GM18517 (cell line): Measurements from ENCODE around the gene MAP3K13.
A peak's percentile ranks its signal among the peaks of the same experiment; 100 is the strongest.

Experiments
- ATAC-seq: cut with Tn5 transposase; IDR thresholded peaks from one replicate; pipeline ENCODE4 v1.9.1; 2021; ENCODE audit warnings: mild to moderate bottlenecking, moderate library complexity; ENCODE audit not compliant: unreplicated experiment

The MAP3K13 gene, protein sequence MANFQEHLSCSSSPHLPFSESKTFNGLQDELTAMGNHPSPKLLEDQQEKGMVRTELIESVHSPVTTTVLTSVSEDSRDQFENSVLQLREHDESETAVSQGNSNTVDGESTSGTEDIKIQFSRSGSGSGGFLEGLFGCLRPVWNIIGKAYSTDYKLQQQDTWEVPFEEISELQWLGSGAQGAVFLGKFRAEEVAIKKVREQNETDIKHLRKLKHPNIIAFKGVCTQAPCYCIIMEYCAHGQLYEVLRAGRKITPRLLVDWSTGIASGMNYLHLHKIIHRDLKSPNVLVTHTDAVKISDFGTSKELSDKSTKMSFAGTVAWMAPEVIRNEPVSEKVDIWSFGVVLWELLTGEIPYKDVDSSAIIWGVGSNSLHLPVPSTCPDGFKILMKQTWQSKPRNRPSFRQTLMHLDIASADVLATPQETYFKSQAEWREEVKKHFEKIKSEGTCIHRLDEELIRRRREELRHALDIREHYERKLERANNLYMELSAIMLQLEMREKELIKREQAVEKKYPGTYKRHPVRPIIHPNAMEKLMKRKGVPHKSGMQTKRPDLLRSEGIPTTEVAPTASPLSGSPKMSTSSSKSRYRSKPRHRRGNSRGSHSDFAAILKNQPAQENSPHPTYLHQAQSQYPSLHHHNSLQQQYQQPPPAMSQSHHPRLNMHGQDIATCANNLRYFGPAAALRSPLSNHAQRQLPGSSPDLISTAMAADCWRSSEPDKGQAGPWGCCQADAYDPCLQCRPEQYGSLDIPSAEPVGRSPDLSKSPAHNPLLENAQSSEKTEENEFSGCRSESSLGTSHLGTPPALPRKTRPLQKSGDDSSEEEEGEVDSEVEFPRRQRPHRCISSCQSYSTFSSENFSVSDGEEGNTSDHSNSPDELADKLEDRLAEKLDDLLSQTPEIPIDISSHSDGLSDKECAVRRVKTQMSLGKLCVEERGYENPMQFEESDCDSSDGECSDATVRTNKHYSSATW

DNA sequence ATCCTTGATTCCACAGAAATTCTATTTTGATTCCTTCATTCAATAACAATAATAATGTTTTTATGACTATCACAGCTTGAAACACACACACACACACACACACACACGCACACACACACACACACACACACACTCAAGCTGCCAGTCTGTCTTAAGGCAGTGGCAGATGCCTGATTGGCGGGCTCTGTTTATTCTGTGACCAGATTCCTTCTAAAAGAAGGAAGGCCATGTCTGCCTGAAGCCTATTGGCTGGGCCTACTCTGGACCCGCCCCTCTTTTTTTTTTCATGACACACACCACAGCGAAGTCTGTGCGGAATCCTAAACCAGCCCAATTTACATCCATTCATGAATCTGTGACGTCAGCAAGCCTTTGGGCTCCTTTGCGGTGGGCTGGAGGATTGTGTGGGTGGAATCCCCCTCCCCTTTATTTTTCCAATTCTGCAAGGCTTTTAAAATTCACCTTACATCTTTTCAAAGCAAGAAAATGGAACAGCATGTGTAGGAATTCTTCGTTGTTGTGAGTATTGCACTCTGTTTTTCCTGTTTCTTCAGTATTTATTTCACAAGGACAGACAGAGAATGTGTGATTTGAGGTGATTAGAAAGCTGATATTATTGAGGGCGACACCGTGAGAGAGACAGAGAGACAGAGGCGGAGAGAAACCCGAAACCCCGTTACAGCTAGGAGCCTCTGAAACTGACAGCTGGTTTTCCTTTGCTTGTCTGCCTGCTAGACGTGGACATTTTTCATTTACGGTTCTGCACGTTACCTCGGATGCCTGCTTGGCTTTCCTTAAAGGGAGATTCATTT is at the start of gene MAP3K13:
Gene MAP3K13 (plus strand): TSS at position 287 of the 812 bp plus-strand sequence. CDS start 65,446 bp downstream, outside the sequence.
- ATAC-seq: peak; percentile 83

DNA sequence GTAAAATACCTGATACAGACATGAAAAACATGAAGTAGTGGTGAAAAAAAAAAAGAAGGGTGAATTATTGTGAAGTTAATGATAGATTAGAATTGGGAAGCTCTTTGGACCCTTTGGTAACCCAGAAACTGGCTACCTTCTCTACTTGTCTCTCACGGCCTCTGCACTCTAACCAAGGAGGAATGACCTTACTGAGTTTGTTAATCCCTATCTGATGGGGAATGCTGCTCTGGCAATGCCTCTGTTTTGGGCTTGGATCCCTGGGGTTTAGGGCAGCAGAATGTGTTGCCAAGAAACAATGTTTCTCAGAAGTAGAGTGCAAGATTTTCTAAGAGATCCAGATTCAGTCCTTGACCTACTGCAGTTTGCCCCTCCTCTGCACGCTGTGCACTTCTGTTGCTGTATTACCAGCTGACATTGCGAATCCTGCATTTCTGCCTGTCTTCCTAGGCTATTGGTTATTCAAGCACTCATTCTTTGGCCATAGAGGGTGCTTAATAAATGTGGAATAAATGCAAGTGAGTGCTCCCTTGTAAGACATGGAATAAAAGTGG is 49.2 kb upstream of the MAP3K13 start:
- no peak for ATAC-seq

DNA sequence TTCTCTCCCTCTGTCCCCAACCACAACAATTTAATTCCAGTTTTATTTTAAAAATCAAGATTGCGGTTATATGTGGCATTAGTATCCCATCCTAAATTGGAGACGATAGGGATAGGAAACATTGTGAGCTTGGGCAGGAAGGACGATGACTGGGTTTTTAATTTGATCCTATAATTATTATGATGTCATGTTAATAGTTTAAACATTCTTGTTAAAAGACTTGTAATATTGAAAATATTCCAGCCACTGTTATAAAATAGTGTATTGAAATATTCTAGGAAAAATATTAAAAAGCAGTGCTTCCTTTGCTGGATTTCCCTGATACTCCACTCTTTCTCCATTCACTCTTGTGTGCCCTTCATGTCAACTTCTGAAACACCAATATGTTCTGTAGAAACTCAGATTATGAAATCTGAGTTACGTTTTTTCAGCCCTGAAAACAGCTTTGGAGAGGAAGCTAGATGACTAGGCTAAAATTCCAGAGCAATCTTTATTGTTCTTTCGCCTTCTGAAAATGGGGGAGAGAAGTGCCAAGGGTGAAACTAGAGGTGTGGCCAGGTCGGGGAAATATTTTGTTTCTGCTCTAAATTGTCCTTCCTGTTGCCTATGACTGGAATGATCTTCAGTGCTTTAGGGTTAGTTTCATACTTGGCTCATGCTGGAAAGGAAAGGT is 46.1 kb upstream of the MAP3K13 start:
- ATAC-seq: no peak

DNA sequence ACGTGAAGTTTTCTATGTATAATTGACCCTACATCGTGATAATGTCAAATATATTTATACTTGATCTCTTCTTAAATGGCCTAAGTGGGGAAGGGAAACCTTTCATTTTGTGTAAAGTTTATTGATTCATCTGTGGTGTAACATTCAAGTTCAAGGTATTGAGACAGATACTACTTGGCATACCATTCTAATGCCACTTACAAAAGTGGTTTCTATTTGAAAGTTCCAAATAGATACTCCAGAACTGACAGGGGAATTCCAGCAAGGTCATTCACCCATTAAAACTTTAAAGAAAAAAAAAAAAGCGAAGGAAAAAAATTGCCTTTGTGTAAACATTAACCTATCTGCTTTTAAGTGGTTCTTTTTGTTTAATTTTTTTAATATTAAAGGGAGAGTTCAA is 45.3 kb upstream of the MAP3K13 start:
- no peak for ATAC-seq

DNA sequence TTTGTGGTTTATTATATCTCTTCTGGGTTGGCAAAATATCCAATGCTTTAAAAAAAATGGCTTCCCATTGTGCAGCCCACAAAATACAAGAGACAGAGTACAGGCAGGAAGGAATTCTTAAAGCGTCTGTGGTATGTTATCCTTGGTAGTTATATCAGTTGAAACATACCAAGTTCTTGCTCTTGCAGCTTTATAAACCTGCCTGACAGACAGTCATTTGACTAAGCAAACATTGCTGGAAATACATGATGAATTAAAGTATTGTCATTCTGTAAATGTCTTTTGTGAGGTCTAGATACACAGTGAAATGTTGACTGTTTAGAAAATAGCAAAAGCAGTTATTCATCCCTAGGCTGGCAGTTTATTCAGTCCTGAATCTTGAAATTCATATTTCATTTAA is 44.8 kb upstream of the MAP3K13 start:
- ATAC-seq: no peak

DNA sequence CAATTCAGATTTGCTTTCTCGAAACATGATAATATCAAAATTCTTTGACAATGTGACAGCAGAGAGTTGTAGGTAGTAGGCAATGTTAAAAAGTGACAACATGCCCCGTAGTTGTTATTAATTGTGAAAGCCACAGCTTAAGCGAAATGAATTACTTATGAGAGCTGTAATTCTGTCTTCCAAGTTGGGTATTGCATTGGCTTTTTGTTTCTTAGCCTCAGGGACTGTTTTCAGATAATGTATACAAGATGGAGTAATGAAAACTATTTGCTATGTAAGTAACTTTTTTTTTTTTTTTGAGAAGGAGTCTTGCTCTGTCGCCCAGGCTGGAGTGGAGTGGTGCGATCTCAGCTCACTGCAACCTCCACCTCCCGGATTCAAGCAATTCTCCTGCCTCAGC is 43.1 kb upstream of the MAP3K13 start:
- ATAC-seq: no peak

DNA sequence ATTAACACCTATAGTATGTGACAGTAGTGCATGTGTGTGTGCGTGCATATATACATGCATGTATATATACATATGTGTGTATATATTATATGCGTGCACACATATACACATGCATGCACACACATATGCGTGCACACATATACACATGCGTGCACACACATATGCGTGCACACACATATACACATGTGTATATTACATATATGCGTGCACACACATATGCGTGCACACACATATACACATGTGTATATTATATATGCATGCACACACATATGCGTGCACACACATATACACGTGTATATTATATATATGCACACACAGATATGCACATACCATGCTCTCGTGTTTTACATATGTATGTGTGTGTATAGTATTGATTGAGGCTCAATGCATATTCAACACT is 42.0 kb upstream of the MAP3K13 start:
- ATAC-seq: no peak

DNA sequence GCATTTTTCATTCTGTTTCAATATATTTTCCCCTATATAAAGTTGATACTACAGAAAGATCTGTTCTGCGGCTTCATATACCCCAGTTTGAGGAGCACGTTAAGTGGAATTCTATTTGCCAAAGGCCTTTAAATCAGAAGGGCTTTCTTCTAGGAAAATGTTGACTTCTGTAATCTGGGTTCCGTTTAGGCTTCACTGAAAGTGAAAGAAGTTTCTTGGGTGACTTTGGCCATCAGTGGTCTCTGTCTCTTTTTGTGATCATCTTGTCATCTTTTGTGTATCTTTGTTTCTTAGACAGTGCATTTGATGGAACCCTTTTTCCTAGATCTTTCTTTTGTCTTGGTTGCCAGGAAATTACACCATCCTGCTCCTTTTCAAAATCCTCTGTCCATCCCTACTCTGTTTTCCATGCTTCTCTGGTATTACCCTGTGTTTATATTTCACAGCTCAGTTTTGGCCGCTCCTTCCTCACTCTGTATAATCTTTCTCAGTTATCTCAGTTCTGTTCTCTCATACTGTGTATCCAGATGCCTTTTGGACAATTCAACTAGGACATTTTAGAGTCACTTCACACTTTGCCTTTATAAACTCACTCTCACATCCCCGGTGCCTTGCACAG is 40.7 kb upstream of the MAP3K13 start:
- no peak for ATAC-seq

DNA sequence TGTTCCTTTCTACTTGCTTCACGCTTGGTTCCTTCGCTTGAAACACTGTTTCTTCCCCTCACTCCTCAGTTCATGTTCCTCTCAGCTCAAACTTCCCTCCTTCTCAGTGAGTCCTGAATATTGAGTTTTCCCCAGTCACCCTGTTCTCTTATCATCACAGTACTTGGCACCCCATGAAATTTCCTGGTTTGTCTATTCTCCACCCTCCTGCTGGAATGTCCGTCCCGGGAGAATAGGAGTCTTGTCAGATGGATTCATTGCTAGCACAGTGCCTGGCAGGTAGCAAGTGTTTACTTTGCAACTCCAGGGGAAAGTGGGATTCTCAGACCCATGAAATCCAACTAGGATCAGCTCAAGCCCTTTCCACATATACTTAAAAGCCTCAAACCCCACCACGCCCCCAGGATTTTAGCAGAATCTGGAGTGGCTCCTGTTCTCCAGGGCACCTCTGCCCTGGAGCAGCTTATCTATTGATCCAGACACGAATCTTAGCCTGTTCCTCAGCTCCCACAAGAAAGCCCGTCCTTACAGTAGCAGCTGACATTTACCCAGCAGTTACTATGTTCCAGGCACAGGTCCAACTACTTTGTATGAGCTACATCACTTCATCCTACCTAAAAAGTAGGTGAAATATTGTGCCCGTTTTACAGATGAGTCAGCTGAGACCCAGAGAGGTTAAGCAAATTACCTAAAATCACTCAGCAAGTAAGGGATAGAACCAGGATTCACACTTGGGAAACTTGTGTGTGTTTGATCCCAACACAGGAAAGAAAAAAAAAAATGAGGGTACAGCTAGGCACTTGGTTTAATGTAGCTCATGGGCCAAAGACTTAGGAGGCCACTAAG is 36.8 kb upstream of the MAP3K13 start:
- ATAC-seq: no peak

DNA sequence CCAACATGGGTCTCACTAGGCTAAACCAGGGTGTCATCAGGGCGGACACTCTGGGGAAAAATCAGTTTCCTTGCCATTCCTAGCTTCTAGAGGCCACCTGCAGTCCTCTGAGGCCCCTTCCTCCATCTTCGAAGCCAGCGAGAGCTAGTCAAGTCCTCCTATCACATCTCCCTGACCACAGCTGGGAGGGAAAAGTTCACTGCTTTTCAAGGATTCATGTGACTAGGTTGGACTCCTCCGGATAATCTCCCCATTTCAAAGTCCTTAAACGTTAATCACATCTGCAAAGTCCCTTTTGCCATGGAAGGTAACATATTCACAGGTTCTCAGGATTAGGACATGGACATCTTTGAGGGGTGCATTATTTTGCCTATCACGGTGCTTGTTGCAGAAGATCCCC is 35.9 kb upstream of the MAP3K13 start:
- no peak for ATAC-seq

DNA sequence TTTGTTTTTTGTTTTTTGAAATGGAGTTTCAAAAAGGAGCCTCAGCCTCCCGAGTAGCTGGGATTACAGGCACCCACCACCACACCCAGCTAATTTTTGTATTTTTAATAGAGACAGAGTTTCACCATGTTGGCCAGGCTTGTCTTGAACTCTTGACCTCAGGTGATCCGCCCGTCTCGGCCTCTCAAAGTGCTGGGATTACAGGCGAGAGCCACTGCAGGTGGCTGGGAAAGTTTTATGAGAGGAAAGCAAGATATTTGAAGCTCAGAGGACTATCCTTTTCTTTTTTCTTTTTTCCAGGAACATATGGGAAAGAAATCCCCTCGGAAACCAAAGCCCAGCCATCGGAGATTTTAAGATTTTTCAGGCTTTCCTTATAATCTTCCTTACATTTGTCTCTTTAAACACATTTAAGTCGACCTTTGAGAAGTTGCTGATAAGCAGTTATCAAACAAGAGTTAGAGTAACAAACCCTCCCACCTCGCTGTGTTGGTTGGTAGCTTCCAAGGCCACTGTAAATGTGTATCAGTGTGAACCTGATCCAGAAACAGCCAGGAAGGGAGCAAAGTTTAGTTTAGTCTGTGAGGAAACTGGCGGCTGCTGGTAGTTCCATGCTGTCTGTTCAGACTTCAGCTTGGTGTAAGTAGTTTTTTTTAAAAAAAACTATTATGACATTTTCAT is 34.5 kb upstream of the MAP3K13 start:
- ATAC-seq: no peak

DNA sequence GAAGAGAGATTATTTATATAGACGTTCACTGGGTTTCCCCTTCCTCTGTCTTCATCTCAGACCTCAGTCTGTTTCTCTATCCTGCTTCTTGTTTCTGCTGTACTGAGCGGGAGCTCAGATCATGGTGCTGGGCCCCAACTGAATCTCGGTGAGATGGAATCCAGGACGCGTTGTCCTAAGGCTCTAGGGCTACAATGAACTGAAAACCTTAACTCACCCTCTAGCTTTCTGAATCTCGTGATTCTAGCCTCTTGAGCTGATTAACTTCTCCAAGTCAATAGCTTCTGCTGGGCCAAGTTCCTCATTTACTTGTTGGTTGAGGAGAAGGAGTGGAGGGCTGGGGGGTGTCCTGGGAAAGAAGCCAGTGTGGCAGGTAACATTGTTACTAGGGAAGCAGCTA is 32.7 kb upstream of the MAP3K13 start:
- no peak for ATAC-seq

DNA sequence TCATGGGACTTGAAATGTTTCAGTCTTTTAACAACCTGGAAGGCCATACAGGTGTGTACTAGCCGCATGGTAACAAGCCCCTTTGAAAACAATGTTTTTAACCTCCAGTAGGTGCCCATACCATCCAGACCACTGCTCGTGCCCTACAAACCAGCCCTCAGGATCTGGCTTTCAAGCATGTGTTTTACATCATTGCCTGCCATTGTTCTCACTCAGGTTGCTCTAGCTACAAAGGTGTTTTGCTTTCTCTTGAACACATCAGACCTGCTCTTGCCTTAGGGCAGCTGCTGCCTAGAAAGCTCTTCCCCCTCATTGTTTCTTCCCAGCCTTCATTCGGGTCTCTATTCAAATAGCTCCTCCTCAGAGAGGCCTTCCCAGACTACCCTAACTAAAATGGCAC is 32.3 kb upstream of the MAP3K13 start:
- ATAC-seq: no peak

DNA sequence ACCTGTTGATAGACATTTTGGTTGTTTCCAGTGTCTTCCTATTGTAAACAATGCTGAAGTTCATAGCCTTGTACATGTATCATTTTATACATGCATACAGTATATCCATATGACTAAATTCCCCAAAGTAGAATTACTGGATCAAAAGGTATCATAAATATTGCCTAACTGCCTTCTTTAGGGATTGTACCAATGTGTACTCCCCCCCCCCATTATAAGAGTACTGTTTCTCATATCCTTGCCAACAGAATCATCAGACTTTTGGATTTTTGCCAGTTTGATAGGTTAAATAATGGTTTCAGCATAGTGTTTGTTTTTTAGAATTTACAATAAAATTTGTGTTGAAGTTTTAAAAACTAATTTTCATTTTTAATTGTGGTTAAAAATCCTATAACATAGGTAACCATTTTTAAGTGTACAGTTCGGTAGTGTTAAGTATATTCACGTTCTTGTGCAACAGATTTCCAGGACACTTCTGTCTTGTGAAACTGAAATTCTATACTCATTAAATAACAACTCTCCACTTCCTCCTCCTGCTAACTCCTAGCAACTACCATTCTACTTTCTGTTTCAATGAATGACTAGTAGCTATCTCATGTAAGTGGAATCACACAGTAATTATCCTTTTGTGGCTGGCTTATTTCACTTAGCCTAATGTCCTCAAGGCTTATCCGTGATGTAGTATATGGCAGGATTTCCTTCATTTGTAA is 30.8 kb upstream of the MAP3K13 start:
- ATAC-seq: peak; percentile 99

DNA sequence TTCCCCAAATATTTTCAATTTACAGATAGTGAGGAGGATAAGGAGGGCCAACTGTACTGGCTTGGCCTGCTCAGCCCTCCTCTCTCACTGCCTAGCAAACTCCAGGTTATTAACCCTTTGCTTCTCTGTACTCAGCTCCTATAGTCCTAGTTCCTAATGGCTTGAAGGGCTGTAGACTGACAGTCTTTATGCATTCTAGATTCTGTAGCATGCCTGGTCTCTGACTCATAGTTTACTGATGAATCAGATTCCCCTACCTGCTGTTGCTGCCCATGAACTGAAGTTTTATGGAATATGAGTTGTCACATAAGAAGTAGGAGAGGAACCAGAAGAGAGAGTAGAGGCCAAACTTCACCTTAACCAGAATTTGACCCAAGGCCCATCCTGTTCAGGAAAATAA is 27.1 kb upstream of the MAP3K13 start:
- ATAC-seq: no peak

DNA sequence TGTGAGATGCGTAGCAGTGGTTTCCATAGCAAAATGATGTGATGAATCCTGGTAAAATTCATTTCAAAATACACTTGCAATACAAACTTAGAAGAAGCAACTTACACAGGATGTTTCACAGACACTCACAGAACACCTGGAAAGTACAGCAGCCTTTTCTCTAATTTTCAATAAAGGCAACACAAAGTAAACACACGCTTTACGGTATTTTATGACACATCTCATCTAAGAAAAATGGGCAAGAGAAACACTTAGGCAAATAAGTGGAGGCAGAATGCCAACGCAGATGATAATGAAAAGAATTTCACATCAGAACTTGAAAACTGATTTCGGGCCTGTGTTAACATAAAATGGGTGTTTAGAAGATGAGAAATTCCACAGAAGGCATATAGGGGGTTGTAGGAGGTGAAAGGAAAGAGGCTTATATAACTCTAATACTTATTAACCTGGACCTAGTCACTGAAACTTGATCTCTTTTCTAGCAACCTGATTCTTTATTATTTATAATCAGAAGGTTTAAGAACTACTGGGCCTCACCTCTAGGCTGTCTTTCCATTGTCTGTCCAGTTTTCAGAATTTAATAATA is 25.6 kb upstream of the MAP3K13 start:
- no peak for ATAC-seq

DNA sequence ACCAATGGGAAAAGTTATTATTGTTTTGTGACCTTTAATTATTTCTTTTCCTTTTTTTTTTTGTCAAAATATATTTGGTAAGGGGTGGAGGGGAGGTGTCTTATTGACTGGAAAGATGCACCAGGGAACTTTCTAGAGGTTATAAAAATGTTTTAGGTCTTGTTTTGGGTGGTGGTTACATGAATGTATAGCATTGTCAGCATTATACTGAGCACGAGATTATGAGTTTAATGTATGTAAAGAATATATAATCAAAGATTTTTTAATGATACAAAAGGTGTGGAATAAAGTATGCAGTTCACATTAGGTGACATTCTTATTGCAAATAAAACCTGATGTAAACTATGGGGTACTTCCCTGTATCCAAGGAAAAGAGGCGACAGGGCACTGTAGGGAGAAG is 23.0 kb upstream of the MAP3K13 start:
- ATAC-seq: no peak
